ENCODE data around the gene RRAGC. TPM values are rescaled to one million over a fixed set of nuclear protein-coding genes. Genes with fewer than 3 reads are reported as not detected.

Gene RRAGC
- total and polyA plus RNA-seq, 2 donors (not counting 3 experiments of a cell fraction or from before 2014, with no cell fraction given): 24.1 to 40.1 TPM

DNA sequence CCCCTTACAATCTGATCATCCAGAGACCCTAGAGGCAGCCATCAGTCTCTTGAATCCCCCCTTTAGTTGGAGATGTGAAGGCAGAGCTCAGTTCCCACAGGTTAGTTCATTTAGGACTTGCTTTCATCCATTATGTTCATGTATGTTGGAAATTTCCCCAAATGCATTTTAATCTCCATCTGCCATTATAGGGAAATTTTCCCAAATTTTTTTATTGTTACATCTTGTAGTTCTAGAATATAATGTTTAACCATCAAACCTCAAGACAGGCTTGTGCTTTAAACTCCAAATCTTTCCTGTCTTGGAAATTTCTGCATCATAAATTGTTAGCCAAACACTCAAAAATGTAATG, 68.4 kb downstream of the RRAGC start:
- H3K9me1 ChIP-seq (replicated peaks; ENCODE audit: control insufficient read depth, extremely low read depth, insufficient read depth, low read length): no peaks in the 10 kb centered on the region
- no peak overlapping the region for H3K4me2 ChIP-seq (ENCODE audit: insufficient read depth, low read length)
- ChIA-PET POLR2A (no interaction called here), CTCF (no interaction called here)
- intact Hi-C loops (cut with micrococcal nuclease): no loop called here
- H2AFZ ChIP-seq (ENCODE audit: low read depth, low read length): no peak overlapping the region
- H3K27me3 ChIP-seq (ENCODE audit: control insufficient read depth in 2 of 2, insufficient read depth in 2 of 2, low read length in 2 of 2): peaks cover 9% of the 10 kb centered on the region in 2 experiments
- BruUV-seq (replicated peaks): no TSS peak
- H3K4me3 ChIP-seq (replicated peaks in 1 of 3; ENCODE audit: insufficient read depth in 1 of 3, low read depth in 1 of 3, low read length in 3 of 3): no peak overlapping the region
- DNase-seq (ENCODE audit: low read depth, low spot score) (no peak), FAIRE-seq (no peak)
- TF ChIP-seq MYC (IDR thresholded peaks at IDR 0.05; ENCODE audit: low read depth, low read length): no peak
- no peak for TF ChIP-seq JUN (IDR thresholded peaks at IDR 0.05; ENCODE audit: borderline replicate concordance, insufficient read depth, insufficient read length, low read depth)
- TF ChIP-seq EZH2 (IDR thresholded peaks at IDR 0.05; ENCODE audit: borderline replicate concordance, low read depth, low read length, severe bottlenecking): no peak
- no peak for TF ChIP-seq POLR2AphosphoS5 (IDR thresholded peaks at IDR 0.05; ENCODE audit: insufficient read depth, low read depth, low read length)
- TF ChIP-seq GATA2 (IDR thresholded peaks at IDR 0.05; ENCODE audit: insufficient read depth, insufficient read length, low read depth, low read length): no peak
- no peak for TF ChIP-seq FOS (IDR thresholded peaks at IDR 0.05; ENCODE audit: borderline replicate concordance, insufficient read depth, low read length)
- TF ChIP-seq, protein P1, sequence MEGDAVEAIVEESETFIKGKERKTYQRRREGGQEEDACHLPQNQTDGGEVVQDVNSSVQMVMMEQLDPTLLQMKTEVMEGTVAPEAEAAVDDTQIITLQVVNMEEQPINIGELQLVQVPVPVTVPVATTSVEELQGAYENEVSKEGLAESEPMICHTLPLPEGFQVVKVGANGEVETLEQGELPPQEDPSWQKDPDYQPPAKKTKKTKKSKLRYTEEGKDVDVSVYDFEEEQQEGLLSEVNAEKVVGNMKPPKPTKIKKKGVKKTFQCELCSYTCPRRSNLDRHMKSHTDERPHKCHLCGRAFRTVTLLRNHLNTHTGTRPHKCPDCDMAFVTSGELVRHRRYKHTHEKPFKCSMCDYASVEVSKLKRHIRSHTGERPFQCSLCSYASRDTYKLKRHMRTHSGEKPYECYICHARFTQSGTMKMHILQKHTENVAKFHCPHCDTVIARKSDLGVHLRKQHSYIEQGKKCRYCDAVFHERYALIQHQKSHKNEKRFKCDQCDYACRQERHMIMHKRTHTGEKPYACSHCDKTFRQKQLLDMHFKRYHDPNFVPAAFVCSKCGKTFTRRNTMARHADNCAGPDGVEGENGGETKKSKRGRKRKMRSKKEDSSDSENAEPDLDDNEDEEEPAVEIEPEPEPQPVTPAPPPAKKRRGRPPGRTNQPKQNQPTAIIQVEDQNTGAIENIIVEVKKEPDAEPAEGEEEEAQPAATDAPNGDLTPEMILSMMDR (IDR thresholded peaks at IDR 0.05; ENCODE audit: extremely low read depth in 1 of 2, insufficient read depth in 1 of 2, low read depth in 1 of 2, low read length in 2 of 2): no peak
- TF ChIP-seq POLR2A (IDR thresholded peaks at IDR 0.05; ENCODE audit: low read depth, low read length): no peak
- TF ChIP-seq, protein P2, sequence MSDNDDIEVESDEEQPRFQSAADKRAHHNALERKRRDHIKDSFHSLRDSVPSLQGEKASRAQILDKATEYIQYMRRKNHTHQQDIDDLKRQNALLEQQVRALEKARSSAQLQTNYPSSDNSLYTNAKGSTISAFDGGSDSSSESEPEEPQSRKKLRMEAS (IDR thresholded peaks at IDR 0.05; ENCODE audit: insufficient read depth, insufficient read length): no peak
- H3K4me1 ChIP-seq (ENCODE audit: control insufficient read depth, extremely low read depth, insufficient read depth, low read length): no peaks in the 10 kb centered on the region
- no peak overlapping the region for H3K27ac ChIP-seq (ENCODE audit: insufficient read depth, low read depth, low read length)
- H3K36me3 ChIP-seq (ENCODE audit: control insufficient read depth in 2 of 2, extremely low read depth in 1 of 2, insufficient read depth in 2 of 2, low read length in 2 of 2): no peaks in the 10 kb centered on the region
- H3K9ac ChIP-seq (replicated peaks; ENCODE audit: extremely low read depth, insufficient read depth, low read length): no peak overlapping the region
- H3K79me2 ChIP-seq (ENCODE audit: control insufficient read depth, insufficient read depth, low read length): no peaks in the 10 kb centered on the region
- H3K9me3 ChIP-seq (replicated peaks; ENCODE audit: control insufficient read depth, insufficient read depth, low read length): no peaks in the 10 kb centered on the region
- no peaks in the 10 kb centered on the region for H4K20me1 ChIP-seq (replicated peaks; ENCODE audit: control insufficient read depth, extremely low read depth, insufficient read depth, low read length)
- dilution Hi-C loops (cut with MboI; ENCODE audit: extremely low pct_ligation_motif_present, low sequenced_read_pairs): no loop called here

All from endothelial cell of umbilical vein (primary cell).